Subcutaneous adipose tissue (tissue), 4 donors: ENCODE data around the gene MRPS9. TPM values are rescaled to one million over a fixed set of nuclear protein-coding genes. Genes with fewer than 3 reads are reported as not detected.

Experiments
- total RNA-seq, 4 donors: library from RNA; depleted of rRNA; stranded (reverse); fragments of >200 nt; gene quantifications; one replicate each; pipeline ENCODE4 v1.1.0, GENCODE V29; 2016
- TF ChIP-seq, protein P1 (sequence below): fragments of 450-650 bp; IDR thresholded peaks from one replicate; pipeline ENCODE4 v1.5.1; 2016; ENCODE audit warnings: low read depth, mild to moderate bottlenecking, control low read depth, antibody characterized with exemption, moderate library complexity

Gene MRPS9
- total RNA-seq, 4 donors from 2014 or later = 11.0 to 21.1 (median 14.3) TPM

DNA sequence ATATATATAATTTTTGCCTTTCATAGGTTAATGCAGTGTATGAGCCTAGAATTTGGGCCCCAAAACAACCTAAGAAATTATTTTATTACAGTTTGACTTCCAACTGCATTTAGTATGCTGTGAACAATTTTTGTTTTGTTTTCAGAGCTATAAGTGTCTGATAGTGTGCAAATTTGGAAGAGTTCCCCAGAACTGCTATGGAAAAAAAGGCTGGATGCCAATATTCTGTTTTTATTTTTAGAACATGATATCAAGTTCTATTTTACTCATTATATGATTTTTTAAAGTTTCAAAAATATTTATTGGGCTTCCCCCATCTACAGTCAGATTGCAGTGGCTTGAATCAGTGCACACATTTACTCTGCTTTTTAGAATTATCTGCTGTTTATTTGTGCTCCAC lies 42.6 kb downstream of the MRPS9 start:
- TF ChIP-seq, protein P1, sequence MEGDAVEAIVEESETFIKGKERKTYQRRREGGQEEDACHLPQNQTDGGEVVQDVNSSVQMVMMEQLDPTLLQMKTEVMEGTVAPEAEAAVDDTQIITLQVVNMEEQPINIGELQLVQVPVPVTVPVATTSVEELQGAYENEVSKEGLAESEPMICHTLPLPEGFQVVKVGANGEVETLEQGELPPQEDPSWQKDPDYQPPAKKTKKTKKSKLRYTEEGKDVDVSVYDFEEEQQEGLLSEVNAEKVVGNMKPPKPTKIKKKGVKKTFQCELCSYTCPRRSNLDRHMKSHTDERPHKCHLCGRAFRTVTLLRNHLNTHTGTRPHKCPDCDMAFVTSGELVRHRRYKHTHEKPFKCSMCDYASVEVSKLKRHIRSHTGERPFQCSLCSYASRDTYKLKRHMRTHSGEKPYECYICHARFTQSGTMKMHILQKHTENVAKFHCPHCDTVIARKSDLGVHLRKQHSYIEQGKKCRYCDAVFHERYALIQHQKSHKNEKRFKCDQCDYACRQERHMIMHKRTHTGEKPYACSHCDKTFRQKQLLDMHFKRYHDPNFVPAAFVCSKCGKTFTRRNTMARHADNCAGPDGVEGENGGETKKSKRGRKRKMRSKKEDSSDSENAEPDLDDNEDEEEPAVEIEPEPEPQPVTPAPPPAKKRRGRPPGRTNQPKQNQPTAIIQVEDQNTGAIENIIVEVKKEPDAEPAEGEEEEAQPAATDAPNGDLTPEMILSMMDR = no peak

DNA sequence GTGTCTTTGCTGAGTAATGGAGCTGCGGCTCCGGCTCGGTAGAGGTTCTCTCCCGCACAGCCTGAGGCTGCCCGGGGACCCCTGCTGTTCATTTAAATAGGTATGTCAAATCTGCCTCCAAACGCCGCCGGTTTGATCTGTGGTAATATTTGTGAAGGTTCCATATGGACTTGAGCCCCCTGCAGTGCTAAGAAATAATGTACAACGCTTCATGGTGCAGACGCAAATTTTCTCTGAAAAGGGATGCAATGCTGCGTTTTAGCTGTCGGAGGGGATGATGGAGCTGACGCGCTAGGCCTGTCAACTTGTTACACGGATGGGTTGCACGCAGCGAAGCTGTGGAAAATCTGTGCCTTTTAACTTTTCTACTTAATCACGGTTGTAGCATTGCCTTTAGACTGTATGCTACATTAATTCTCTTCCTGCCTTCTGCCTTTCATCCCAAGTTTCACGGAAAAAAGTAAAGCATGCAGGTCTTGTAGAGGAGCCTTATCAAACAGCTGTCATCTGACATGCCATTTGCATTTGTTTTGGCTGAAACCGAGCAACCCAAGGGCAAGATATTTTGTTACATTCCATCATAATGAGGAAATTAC lies 43.2 kb downstream of the MRPS9 start:
- TF ChIP-seq, protein P1 = no peak

DNA sequence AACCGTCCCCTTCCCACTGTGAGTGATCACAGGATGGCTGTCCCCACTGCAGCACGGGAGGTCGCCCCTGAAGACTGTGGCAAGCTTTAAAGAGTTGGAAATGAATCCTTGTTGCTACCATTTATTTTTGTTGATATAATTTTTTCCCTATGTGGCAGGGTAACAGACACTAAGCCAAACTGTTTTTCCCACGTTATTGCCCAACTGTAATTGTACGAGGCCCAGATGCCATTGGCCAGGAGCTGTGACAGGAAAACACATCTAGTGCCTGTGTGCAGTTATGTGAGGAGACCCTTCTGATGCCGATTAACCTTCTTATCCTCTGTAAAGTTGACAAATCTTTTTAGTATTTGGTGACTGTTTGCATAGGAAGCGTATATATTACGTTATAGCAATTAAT lies 44.2 kb downstream of the MRPS9 start:
- TF ChIP-seq, protein P1 = no peak

DNA sequence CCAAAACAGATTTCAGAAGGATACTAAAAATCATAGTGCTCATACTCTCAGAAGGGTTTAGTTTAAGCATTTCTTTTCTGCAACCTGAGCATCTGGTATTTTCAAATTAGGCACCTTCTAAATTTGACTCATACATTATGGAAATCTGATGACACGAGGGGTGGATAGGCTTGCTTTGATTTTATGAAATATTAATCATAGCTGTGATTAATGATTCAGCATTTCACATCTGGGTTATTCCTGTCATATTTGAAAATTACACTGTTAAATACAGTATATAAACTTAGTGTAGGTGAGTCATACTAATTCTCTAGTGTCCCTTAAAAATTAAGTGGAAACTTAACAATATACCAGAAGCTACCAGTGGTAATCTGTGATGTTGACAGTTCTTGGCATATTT lies 47.7 kb downstream of the MRPS9 start:
- TF ChIP-seq, protein P1 = no peak

DNA sequence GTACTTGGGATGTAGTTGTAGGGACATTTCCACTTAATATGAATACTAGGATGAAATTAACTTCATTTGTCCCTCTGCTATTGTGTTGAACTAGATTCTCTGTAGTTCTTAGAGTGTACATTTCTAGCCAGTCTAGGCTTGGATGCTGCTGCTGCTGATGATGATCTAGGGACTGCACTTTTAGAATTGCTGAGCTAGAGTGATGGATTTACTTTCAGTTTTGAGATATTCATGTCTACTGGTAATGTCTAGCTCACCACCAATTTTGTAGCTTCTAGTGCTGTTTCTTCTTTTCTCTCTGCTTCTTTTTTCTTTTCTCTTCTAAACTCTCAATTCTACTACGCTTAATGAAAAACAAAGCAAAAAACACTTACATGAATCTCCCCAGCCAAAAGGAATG lies 49.4 kb downstream of the MRPS9 start:
- TF ChIP-seq, protein P1 = no peak

DNA sequence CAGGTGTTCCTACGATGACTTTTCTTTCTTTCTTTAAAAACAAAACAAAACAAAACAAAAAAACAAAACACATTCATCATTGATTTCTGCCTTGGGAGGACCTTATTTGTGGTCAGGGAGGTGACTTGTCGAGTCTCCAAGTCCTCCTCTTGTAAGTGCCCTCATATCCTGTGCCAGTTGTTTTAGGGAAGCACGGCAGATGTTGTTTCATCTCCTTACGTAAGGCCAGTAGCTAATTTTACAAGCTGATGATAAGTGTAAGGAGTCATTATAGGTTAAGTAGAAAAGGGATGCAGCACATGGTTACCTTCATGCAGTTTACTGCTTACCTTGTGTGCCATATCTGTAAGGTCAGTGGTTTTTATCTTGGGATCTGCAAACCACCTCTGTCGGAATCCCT lies 52.2 kb downstream of the MRPS9 start:
- TF ChIP-seq, protein P1 = no peak

DNA sequence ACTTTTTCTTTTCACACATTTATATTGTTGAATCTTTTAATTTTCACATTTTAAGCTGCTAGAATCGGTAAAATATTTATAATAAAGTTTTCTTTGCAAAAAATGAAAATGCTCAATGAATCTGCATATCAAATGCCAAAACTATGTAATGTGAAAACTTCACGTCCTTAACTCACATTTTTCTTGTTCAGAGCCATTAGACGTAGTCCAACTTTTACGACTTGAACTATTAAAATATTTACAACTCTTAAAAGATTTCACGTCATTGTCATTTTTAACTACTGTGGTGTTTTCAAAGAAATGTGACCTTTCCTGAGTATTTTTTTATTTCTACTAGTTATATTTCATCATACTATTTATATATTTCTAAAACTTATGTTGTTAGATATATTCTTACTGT lies 54.9 kb downstream of the MRPS9 start:
- TF ChIP-seq, protein P1 = no peak
